ENCODE measurements around the gene TRPC3. TPM values are rescaled to one million over a fixed set of nuclear protein-coding genes. Genes with fewer than 3 reads are reported as not detected.

The TRPC3 gene
- total RNA-seq, 1 experiment from 2014 or later, result 0.91 TPM

- no peak for TF ChIP-seq CTCF (IDR thresholded peaks at IDR 0.05; ENCODE audit: insufficient read depth in 1 of 2, low read depth in 1 of 2, low read length in 1 of 2, severe bottlenecking in 1 of 2, unreplicated experiment in 1 of 2)
- intact Hi-C loops (cut with micrococcal nuclease; ENCODE audit: unreplicated experiment), result no loop called here
- no peak for DNase-seq
- Mint-ChIP-seq H3K36me3 (ENCODE audit: insufficient read depth, unreplicated experiment) (no peaks in the 10 kb centered on the region), H3K27ac (ENCODE audit: unreplicated experiment) (no peak overlapping the region), H3K27me3 (ENCODE audit: insufficient read depth, unreplicated experiment) (no peaks in the 10 kb centered on the region), H3K9me3 (ENCODE audit: unreplicated experiment) (peaks cover 12% of the 10 kb centered on the region), H3K4me1 (ENCODE audit: low read depth, unreplicated experiment) (peaks cover 6% of the 10 kb centered on the region), H3K4me3 (ENCODE audit: unreplicated experiment) (no peak overlapping the region)
- ChIA-PET POLR2A (interaction anchor here (0.7 kb wide), 1 partner anchor 44 kb away, joined by 3 read pairs; no protein-coding TSS in a partner anchor), CTCF (interaction anchor here (0.6 kb wide), 1 partner anchor 16 kb away, joined by 3 read pairs; no protein-coding TSS in a partner anchor)
- Histone ChIP-seq H3K9me3 (no peaks in the 10 kb centered on the region), H3K4me3 (ENCODE audit: low read depth, low read length) (no peak overlapping the region), H3K36me3 (ENCODE audit: control insufficient read depth, insufficient read depth, low read length) (no peaks in the 10 kb centered on the region), H3K4me1 (peaks cover 22% of the 10 kb centered on the region), H3K27me3 (replicated peaks; ENCODE audit: control insufficient read depth, insufficient read depth, low read length) (no peaks in the 10 kb centered on the region)
- no TSS peak for BruUV-seq (replicated peaks)
These were observed 9.0 kb upstream of the TRPC3 start for GRCh38 chr4:121960818-121961217.

- Mint-ChIP-seq H3K4me1 (ENCODE audit: low read depth, unreplicated experiment) (peaks cover 6% of the 10 kb centered on the region), H3K9me3 (ENCODE audit: unreplicated experiment) (no peaks in the 10 kb centered on the region), H3K27ac (ENCODE audit: unreplicated experiment) (no peak overlapping the region), H3K36me3 (ENCODE audit: insufficient read depth, unreplicated experiment) (no peaks in the 10 kb centered on the region), H3K4me3 (ENCODE audit: unreplicated experiment) (no peak overlapping the region), H3K27me3 (ENCODE audit: insufficient read depth, unreplicated experiment) (no peaks in the 10 kb centered on the region)
- POLR2A ChIA-PET, result no interaction called here
- intact Hi-C loops (cut with micrococcal nuclease; ENCODE audit: unreplicated experiment), result no loop called here
- no peaks in the 10 kb centered on the region for H3K9me3 ChIP-seq
- no peaks in the 10 kb centered on the region for H3K36me3 ChIP-seq (ENCODE audit: control insufficient read depth, insufficient read depth, low read length)
- TF ChIP-seq CTCF (IDR thresholded peaks at IDR 0.05; ENCODE audit: insufficient read depth in 1 of 2, low read depth in 1 of 2, low read length in 1 of 2, severe bottlenecking in 1 of 2, unreplicated experiment in 1 of 2), result no peak
- no peaks in the 10 kb centered on the region for H3K27me3 ChIP-seq (replicated peaks; ENCODE audit: control insufficient read depth, insufficient read depth, low read length)
- H3K4me1 ChIP-seq, result peaks cover 22% of the 10 kb centered on the region
- H3K4me3 ChIP-seq (ENCODE audit: low read depth, low read length), result no peak overlapping the region
- CTCF ChIA-PET, result interaction anchor here (1.9 kb wide), 1 partner anchor 44 kb away, joined by 5 read pairs; no protein-coding TSS in a partner anchor
- BruUV-seq (replicated peaks), result no TSS peak
- no peak for DNase-seq
These were observed 6.9 kb upstream of the TRPC3 start for GRCh38 chr4:121958777-121959176.

GRCh38 chr4:121957266-121957665, 5.4 kb upstream of the TRPC3 start:
- no TSS peak for BruUV-seq (replicated peaks)
- POLR2A ChIA-PET, result no interaction called here

More at GRCh38 chr4:121957266-121957665, 5.4 kb upstream of the TRPC3 start:
- intact Hi-C loops (cut with micrococcal nuclease; ENCODE audit: unreplicated experiment), result loop anchor here (1.0 kb wide), 1 partner anchor 46 kb away; no protein-coding TSS in a partner anchor
- Histone ChIP-seq H3K27me3 (replicated peaks; ENCODE audit: control insufficient read depth, insufficient read depth, low read length) (no peaks in the 10 kb centered on the region), H3K4me3 (ENCODE audit: low read depth, low read length) (no peak overlapping the region), H3K9me3 (no peaks in the 10 kb centered on the region), H3K4me1 (peaks cover 22% of the 10 kb centered on the region), H3K36me3 (ENCODE audit: control insufficient read depth, insufficient read depth, low read length) (no peaks in the 10 kb centered on the region)
- DNase-seq, result peak; percentile 62 to 66
- Mint-ChIP-seq H3K4me3 (ENCODE audit: unreplicated experiment) (no peak overlapping the region), H3K36me3 (ENCODE audit: insufficient read depth, unreplicated experiment) (no peaks in the 10 kb centered on the region), H3K27me3 (ENCODE audit: insufficient read depth, unreplicated experiment) (peaks cover 6% of the 10 kb centered on the region), H3K27ac (ENCODE audit: unreplicated experiment) (no peak overlapping the region), H3K4me1 (ENCODE audit: low read depth, unreplicated experiment) (peaks cover 6% of the 10 kb centered on the region), H3K9me3 (ENCODE audit: unreplicated experiment) (no peaks in the 10 kb centered on the region)
- CTCF ChIA-PET, result interaction anchor here (1.9 kb wide), 1 partner anchor 46 kb away, joined by 5 read pairs; no protein-coding TSS in a partner anchor
- no peak for TF ChIP-seq CTCF (IDR thresholded peaks at IDR 0.05; ENCODE audit: insufficient read depth in 1 of 2, low read depth in 1 of 2, low read length in 1 of 2, severe bottlenecking in 1 of 2, unreplicated experiment in 1 of 2)
